ENCODE results near the gene HADHA.

- TF ChIP-seq CTCF (conservative IDR thresholded peaks at IDR 0.05 in 1 of 2, IDR thresholded peaks at IDR 0.05 in 1 of 2; ENCODE audit: low read depth in 1 of 2, low read length in 2 of 2), result no peak
- no peak for TF ChIP-seq EZH2 (IDR thresholded peaks at IDR 0.05; ENCODE audit: low read length, missing control alignments)
These were observed 59.0 kb downstream of the HADHA start for GRCh38 chr2:26185304-26185928.
